Prostate gland (tissue), 2 donors: ENCODE results near the gene MYO5B. TPM values are rescaled to one million over a fixed set of nuclear protein-coding genes. Genes with fewer than 3 reads are reported as not detected.

ENCODE experiments used
- DNase-seq: peaks from one replicate; pipeline ENCODE4 v3.0.0-alpha.2; 2019; ENCODE audit warnings: low spot score
- H3K27ac ChIP-seq, 2 donors: fragments of 200-600 bp; sonication (generic); 2 replicates each; pipeline ENCODE4 v1.5.1; 2017 to 2019
- H3K27me3 ChIP-seq: fragments of 200-600 bp; sonication (generic); replicated peaks from 2 replicates; pipeline ENCODE4 v1.5.1; 2019; ENCODE audit not compliant: insufficient read depth
- H3K36me3 ChIP-seq, 2 donors: fragments of 200-600 bp; sonication (generic); 1 replicate in 1 of 2; 2 replicates in 1 of 2; pipeline versions ENCODE4 v1.5.1 to v1.8.1; 2017 to 2019
- H3K4me1 ChIP-seq: fragments of 200-600 bp; sonication (generic); replicated peaks from 2 replicates; pipeline ENCODE4 v1.5.1; 2019
- H3K4me3 ChIP-seq, 2 donors: fragments of 200-600 bp; sonication (generic); 2 replicates each; pipeline ENCODE4 v1.5.1; 2017 to 2019
- H3K9me3 ChIP-seq: fragments of 200-600 bp; sonication (generic); 2 replicates; pipeline ENCODE4 v1.5.1; 2017
- POLR2A ChIP-seq: fragments of 450-650 bp; IDR thresholded peaks from one replicate; pipeline ENCODE4 v1.6.1; 2016; ENCODE audit warnings: antibody characterized with exemption, mild to moderate bottlenecking
- POLR2AphosphoS5 ChIP-seq: sonication (generic); formaldehyde crosslinking; IDR thresholded peaks from one replicate; pipeline ENCODE4 v1.6.1; 2017; ENCODE audit warnings: antibody characterized with exemption
- WGBS: methylation state at CpG from one replicate; pipeline ENCODE4 v1.1.5; 2018; 5-methylcytosine and 5-hydroxymethylcytosine counted together
- intact Hi-C: fragments of 100-400 bp; cut with DNase I; formaldehyde crosslinking; loops from one replicate; pipeline ENCODE4 v1.14.2; 2022
- total RNA-seq, 2 donors: library from RNA; depleted of rRNA; stranded (reverse); fragments of >200 nt; gene quantifications; one replicate each; pipeline ENCODE4 v1.1.0, GENCODE V29; 2016
- TF ChIP-seq, protein P1 (sequence below), 4 experiments: fragments of 200-600 bp in 2 of 4; fragments of 450-650 bp in 2 of 4; sonication (generic) in 2 of 4; IDR thresholded peaks; 1 replicate in 3 of 4; 2 replicates in 1 of 4; pipeline ENCODE4 v1.5.1; 2016 to 2019; ENCODE audit warnings: antibody characterized with exemption in 4 of 4, mild to moderate bottlenecking in 2 of 4, moderate library complexity in 2 of 4

MYO5B gene
- total RNA-seq, 2 donors from 2014 or later, result 28.5 to 31.1 TPM

DNA sequence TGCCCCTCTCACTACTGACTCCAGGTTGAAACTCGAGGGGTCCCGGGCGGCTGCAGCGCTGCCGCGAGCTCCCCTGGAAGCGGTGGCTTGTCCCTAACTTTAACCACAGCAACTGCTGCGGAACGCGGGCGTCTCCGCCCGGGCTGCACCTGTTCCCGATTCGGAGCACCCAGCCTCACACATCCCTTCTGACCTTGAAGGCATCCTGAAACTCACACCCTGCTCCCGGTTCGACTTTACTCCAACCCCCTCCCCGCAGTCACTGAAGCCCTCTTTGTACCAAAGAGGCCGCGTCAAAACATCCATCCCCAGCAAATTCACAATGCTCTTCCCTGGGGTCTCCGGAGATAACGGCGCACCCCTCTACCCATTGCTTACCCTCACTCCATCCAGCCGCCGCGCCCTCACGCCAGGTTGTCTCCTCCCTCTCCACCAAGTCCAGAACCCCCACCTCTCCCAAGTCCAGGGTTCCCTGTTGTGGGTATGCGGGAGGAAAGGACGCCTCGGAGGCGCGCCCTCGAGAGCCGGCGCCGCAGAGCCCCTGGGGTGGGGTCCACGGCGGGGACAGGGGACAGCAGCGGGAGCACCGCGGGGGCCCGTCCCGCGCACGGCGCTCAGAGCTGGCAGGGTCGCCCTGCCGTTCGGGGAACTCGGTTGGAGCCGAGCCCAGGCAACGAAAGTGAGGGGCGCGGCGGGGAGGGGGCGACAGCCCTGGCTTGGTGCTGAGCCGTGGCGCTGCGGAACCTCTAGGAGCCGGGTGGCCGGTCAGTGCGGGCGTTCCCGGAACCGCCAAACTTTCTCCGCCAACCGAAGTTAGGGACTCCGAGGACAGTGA, 934 bp downstream of the MYO5B start:
- Histone ChIP-seq H3K4me1 (no peaks in the 10 kb centered on the region), H3K36me3 (no peaks in the 10 kb centered on the region), H3K4me3 (peak overlapping the region; percentile 76 to 80), H3K9me3 (no peaks in the 10 kb centered on the region), H3K27me3 (no peaks in the 10 kb centered on the region), H3K27ac (peak overlapping the region; percentile 66 to 72)
- intact Hi-C loops, result loop anchor here (2.0 kb wide), 1 partner anchor 249 kb away; no protein-coding TSS in a partner anchor
- no peak for DNase-seq
- TF ChIP-seq POLR2AphosphoS5 (no peak), POLR2A (no peak)
- TF ChIP-seq, protein P1, sequence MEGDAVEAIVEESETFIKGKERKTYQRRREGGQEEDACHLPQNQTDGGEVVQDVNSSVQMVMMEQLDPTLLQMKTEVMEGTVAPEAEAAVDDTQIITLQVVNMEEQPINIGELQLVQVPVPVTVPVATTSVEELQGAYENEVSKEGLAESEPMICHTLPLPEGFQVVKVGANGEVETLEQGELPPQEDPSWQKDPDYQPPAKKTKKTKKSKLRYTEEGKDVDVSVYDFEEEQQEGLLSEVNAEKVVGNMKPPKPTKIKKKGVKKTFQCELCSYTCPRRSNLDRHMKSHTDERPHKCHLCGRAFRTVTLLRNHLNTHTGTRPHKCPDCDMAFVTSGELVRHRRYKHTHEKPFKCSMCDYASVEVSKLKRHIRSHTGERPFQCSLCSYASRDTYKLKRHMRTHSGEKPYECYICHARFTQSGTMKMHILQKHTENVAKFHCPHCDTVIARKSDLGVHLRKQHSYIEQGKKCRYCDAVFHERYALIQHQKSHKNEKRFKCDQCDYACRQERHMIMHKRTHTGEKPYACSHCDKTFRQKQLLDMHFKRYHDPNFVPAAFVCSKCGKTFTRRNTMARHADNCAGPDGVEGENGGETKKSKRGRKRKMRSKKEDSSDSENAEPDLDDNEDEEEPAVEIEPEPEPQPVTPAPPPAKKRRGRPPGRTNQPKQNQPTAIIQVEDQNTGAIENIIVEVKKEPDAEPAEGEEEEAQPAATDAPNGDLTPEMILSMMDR (IDR thresholded peaks at IDR 0.05), result no peak
- under 1% methylated on average over 67 of the region's 68 CpGs for WGBS

DNA sequence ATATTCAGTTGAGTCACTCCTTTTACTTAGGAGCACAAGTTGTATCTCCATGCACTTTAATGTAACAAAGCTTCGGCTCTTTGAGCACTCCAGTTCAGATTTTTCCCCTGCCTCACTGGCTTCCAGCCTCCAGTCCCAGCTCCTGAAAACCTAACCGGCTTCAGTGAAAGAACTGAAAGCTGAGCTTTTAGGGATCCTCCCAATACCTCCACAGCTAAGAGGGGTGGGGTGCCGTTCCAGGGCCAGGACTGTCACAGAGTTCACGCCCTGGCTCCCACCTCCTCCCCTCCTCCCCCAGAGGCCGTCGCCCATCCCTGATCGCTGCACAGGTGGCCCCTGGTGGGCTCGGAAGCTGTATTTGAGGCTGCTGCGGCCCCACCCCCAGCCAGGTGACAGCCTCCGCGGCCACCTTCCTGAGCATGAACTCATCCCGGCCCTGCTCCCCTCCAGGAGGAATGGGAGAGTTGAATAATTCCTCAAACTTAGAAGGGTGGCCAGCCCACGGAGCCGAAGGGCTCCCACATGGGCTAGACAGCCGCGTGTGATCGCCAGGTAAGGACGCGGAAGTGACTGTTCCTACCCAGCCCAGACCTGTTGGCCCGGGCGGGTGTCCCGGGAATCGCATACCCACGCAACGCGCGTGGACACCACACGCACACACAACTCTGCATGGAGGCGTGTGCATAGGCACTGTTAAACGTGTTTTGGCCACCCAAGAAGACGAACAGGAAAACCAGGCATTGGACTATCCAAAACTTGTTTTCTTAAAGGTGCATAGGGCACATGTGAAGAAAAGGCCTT, 1.8 kb downstream of the MYO5B start:
- no peaks in the 10 kb centered on the region for H3K4me1 ChIP-seq
- no peak for DNase-seq
- TF ChIP-seq POLR2AphosphoS5 (no peak), POLR2A (no peak)
- TF ChIP-seq, protein P1 (IDR thresholded peaks at IDR 0.05), result no peak
- intact Hi-C loops, result no loop called here
- no peaks in the 10 kb centered on the region for H3K9me3 ChIP-seq
- no peaks in the 10 kb centered on the region for H3K36me3 ChIP-seq
- H3K27me3 ChIP-seq, result no peaks in the 10 kb centered on the region
- WGBS, result 6% methylated on average over 30 of the region's 31 CpGs
- H3K27ac ChIP-seq, result no peak overlapping the region
- H3K4me3 ChIP-seq, result peak overlapping the region; percentile 76 to 80

DNA sequence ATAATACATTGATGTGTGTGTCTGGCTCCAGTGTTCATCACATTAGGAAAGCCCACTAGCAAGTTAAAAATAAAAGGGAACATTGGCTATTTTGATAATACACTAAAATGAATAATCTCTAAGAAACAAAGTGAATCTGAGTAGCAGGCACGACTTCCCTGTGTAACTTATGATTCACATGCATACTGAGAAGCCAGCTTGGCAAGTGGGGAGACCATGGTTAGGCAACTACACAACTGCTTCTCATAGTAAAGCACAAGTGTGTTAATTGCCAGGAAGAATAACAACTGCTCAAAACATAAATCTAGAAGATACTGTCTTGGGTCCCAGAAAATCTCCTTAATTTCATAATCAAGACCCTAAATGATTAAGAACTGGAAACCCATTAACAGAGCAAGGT, 4.0 kb downstream of the MYO5B start:
- intact Hi-C loops, result no loop called here
- no peaks in the 10 kb centered on the region for H3K27me3 ChIP-seq
- DNase-seq, result no peak
- H3K4me3 ChIP-seq, result no peak overlapping the region
- TF ChIP-seq POLR2AphosphoS5, result no peak
- TF ChIP-seq POLR2A, result no peak
- TF ChIP-seq, protein P1 (IDR thresholded peaks at IDR 0.05), result no peak
- WGBS, result 50% methylated on average over 1 of the region's 1 CpG
- H3K9me3 ChIP-seq, result no peaks in the 10 kb centered on the region
- H3K4me1 ChIP-seq, result no peaks in the 10 kb centered on the region
- H3K36me3 ChIP-seq, result no peaks in the 10 kb centered on the region
- no peak overlapping the region for H3K27ac ChIP-seq

DNA sequence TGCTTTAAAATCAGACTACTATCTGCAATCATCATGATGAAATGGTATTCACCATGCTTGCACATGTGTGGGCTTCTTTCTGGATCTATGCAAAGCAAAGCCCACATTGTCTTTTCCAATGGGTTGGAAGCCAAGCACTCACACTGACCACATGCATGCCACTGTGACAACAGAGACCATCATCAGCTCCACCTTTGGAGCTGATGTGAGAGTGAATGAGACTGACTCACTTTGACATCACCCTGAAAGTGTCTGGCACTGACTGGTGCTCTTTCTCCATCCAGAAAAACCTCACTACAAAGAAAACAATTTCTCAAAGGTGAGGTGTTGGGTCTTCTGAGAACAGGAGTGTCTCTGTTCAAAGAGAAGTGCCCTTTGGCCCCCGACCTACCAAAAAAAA, 4.7 kb downstream of the MYO5B start:
- no peak for DNase-seq
- 82% methylated on average over 1 of the region's 1 CpG for WGBS
- intact Hi-C loops, result no loop called here

DNA sequence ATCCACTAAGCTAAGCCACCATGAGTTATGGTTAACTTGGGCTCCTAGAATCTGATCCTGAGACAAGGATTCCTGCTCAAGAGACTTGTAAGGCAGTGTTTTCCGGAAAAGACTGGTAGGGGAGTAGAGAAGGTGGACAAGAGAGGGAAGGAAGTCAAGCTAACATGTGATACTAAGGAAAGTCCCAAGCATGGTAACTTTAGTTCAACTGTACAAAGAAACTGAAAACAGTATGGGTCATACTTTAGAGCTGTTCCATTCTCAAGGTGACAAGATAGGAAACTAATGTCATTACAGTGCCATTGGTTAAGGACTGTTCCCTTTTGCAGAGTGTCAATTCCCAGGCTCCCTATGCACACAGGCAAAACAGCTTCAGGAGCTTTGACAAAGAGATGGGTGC, 5.8 kb downstream of the MYO5B start:
- intact Hi-C loops, result no loop called here
- Histone ChIP-seq H3K4me1 (no peaks in the 10 kb centered on the region), H3K4me3 (no peak overlapping the region), H3K36me3 (no peaks in the 10 kb centered on the region), H3K9me3 (no peaks in the 10 kb centered on the region), H3K27me3 (no peaks in the 10 kb centered on the region), H3K27ac (no peak overlapping the region)
- DNase-seq, result no peak
- TF ChIP-seq, protein P1 (IDR thresholded peaks at IDR 0.05), result no peak
- no peak for TF ChIP-seq POLR2AphosphoS5
- TF ChIP-seq POLR2A, result no peak
- 97% methylated on average over 1 of the region's 1 CpG for WGBS

More for the DNA sequence above, 4.7 kb downstream of the MYO5B start:
- H3K9me3 ChIP-seq, result no peaks in the 10 kb centered on the region
- no peak overlapping the region for H3K27ac ChIP-seq
- no peaks in the 10 kb centered on the region for H3K36me3 ChIP-seq
- H3K4me3 ChIP-seq, result no peak overlapping the region
- TF ChIP-seq POLR2A (no peak), POLR2AphosphoS5 (no peak)
- H3K27me3 ChIP-seq, result no peaks in the 10 kb centered on the region
- no peaks in the 10 kb centered on the region for H3K4me1 ChIP-seq
